HG02870 (cell line): Measurements from ENCODE around the gene VSX2.

Source experiments
- ATAC-seq: cut with Tn5 transposase; IDR thresholded peaks from one replicate; pipeline ENCODE4 v1.9.1; 2021; ENCODE audit warnings: mild to moderate bottlenecking, moderate library complexity; ENCODE audit not compliant: unreplicated experiment

The VSX2 gene

GRCh38 chr14:74220991-74221390 lies 18.3 kb upstream of the VSX2 start:
- no peak for ATAC-seq

- ATAC-seq, result no peak
Measured at GRCh38 chr14:74221741-74222140, 17.5 kb upstream of the VSX2 start.

GRCh38 chr14:74223016-74223415 lies 16.2 kb upstream of the VSX2 start:
- no peak for ATAC-seq

- no peak for ATAC-seq
Measured at GRCh38 chr14:74231784-74232183, 7.5 kb upstream of the VSX2 start.

GRCh38 chr14:74235017-74235416 lies 4.2 kb upstream of the VSX2 start:
- ATAC-seq, result no peak

- ATAC-seq, result no peak
Measured at GRCh38 chr14:74237441-74237840, 1.8 kb upstream of the VSX2 start.

- no peak for ATAC-seq
Measured at GRCh38 chr14:74239848-74240793, 872 bp downstream of the VSX2 start.

GRCh38 chr14:74240794-74241651 lies 1.8 kb downstream of the VSX2 start:
- no peak for ATAC-seq

- no peak for ATAC-seq
Measured at GRCh38 chr14:74241652-74242017, 2.4 kb downstream of the VSX2 start.

GRCh38 chr14:74242021-74242779 lies 3.0 kb downstream of the VSX2 start:
- no peak for ATAC-seq

GRCh38 chr14:74242780-74243042 lies 3.5 kb downstream of the VSX2 start:
- no peak for ATAC-seq

GRCh38 chr14:74243051-74243450 lies 3.8 kb downstream of the VSX2 start:
- no peak for ATAC-seq

- ATAC-seq, result no peak
Measured at GRCh38 chr14:74244115-74244514, 4.9 kb downstream of the VSX2 start.

GRCh38 chr14:74245292-74245691 lies 6.0 kb downstream of the VSX2 start:
- no peak for ATAC-seq

- no peak for ATAC-seq
Measured at GRCh38 chr14:74246542-74246941, 7.3 kb downstream of the VSX2 start.

- no peak for ATAC-seq
Measured at GRCh38 chr14:74248017-74248416, 8.8 kb downstream of the VSX2 start.

- no peak for ATAC-seq
Measured at GRCh38 chr14:74249433-74250375, 10.5 kb downstream of the VSX2 start.

GRCh38 chr14:74255281-74255680 lies 16.0 kb downstream of the VSX2 start:
- no peak for ATAC-seq

GRCh38 chr14:74257078-74257940 lies 18.1 kb downstream of the VSX2 start:
- ATAC-seq, result peak; percentile 63
